Measurements from ENCODE around the gene HARS2.
A peak's percentile ranks its signal among the peaks of the same experiment; 100 is the strongest.
"Not testable (repeated sequence)": the region's sequence is repeated elsewhere in the genome, so short reads cannot be mapped to it uniquely, and the experiment has no call there.

Gene HARS2

DNA sequence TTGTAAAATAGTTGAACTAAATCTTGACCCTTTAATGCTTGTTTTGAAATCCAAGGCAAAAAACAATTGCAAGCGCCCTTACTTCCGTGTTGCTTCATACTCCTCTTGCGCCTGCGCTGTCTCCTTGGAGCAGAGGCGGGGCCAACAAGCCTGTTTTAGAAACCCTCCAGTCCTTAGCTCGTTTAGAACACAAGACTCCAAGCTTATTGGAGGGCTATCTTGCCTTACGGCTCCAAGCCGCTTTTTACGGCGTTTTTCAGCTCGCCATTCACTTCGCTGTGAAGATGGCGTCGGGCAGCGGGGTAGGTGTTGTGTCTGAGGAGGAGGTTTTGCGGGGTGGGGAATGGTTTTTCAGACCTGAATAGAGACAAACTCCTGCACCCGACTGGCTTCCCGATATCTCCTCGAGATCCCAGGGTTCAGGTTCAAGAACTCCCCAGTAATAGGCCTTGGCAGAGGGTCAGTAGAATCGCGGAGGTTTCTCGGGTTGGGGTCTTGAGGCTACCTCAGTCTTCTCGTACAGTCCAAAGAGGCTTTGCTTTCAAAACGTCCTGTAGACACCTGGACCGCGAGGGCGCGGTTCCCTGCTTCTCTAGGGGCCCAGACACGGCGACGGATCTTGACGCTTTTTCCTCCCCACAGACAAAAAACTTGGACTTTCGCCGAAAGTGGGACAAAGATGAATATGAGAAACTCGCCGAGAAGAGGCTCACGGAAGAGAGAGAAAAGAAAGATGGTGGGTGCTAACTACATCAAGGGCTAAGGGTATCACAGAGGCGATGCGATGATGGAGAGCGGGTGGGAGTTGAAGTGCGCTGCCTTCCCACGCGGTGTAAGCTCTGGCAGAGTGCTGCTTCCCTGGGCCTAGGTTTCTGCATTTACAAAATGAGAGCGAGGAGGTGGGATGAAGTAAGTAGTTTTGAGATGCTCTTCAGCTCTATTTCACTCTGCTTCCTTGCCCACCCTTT lies 9.2 kb downstream of the HARS2 start, which contains the start of gene ZMAT2:
ZMAT2 (plus strand) TSS at position 271 of the 968 bp plus-strand sequence; CDS start at position 285, 14 bp downstream.
- DNase-seq = peak; percentile 86

DNA sequence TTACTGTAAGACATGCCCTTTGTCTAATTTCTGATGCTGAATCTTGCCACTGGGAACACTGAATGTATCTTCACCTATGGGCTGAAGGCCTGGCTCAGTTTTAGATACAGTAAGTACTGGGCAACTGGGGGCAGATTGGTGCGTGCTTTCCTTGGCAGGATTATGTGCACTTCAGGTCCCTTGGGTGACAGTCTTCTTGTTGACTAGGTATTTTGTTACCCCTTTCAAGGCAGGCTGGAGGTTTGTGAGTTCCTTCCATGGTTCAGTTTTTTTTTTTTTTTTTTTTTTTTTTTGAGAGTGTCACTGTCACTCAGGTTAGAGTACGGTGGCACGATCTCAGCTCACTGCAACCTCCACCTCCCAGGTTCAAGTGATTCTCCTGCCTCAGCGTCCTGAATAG lies 16.6 kb downstream of the HARS2 start:
- no peak for DNase-seq

DNA sequence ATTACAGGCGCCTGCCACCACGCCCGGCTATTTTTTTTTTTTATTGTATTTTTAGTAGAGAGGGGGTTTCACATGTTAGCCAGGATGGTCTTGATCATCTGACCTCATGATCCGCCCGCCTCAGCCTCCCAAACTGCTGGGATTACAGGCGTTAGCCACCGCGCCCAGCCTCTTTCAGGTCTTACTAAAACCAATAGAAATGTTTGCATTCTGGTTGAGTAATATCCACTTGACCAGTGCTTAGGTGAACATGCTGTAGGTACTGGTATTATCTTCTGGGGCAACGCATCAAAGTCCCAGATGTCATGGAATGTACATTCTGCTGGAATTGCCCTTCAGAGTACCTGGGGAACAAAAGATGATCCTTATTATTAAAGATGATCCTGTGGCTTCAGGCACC lies 17.5 kb downstream of the HARS2 start:
- not testable (repeated sequence) for DNase-seq

DNA sequence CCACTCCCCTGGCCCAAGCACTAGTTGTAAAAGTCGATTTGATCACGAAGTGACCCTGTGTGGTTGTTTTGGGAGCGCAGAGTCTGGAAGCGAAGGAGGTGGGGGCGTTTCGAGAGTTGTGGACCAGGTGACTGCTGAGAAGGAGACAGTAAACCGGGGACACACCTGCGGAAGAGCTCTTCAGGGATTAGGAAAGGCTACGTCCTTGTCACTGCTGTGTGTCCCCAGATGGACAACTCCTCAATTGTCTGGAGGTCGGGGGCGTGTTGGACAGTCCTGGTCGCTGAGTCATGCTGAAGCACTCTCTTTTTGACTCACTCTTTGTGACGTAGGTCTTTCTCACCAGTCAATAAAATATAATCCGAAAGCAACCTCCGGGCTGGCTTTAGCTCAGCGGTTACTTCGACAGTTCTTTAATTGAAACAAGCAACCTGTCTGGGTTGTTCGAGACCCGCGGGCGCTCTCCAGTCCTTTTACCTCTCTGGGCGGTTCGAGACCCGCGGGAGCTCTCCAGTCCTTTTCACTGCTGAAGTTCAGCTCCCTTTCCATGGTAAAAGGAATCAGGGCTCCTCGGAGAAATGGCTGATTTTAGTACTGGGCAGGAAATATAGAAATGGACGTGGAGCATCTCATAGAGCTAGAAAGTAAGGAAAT lies 19.8 kb downstream of the HARS2 start:
- DNase-seq = peak; percentile 86

DNA sequence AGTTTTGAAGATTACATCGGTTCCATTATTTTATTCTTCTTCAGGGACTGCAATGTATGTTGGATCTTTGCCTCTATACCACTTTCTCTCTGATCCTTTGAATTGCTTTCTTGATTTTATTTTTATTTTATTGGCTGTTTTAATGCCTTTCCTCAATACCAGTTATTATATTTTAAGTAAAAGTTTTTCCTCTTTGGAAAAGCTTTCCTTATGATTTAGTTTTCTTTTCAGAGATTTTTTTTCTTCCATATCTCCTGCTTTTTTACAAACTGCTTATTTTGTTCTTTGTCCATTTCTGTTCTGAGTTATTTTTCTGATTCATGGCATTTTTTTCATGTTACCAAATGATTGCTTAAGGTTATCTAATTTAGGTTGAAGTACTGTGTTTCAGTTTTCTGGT lies 20.5 kb downstream of the HARS2 start:
- no peak for DNase-seq

DNA sequence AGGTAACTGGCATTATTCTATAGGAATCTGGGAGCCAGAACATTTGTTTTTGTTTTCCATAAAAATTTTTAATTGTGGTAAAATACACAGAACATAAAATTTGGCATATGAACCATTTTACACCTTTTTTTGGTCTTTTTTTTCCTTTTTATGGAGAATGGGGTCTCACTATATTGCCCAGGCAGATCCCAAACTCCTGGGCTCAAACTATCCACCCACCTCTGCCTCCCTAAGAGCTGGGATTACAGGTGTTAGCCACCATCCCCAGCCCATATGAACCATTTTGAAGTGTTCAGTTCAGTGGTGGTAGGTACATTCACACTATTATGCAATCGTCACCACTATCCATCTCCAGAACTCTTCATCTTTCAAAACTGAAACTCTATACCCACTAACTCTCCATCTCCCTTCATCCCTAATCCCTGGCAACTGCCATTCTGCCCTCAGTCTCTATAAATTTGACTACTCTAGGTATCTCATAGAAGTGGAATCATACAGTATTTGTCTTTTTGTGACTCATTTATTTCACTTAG lies 22.4 kb downstream of the HARS2 start:
- no peak for DNase-seq

DNA sequence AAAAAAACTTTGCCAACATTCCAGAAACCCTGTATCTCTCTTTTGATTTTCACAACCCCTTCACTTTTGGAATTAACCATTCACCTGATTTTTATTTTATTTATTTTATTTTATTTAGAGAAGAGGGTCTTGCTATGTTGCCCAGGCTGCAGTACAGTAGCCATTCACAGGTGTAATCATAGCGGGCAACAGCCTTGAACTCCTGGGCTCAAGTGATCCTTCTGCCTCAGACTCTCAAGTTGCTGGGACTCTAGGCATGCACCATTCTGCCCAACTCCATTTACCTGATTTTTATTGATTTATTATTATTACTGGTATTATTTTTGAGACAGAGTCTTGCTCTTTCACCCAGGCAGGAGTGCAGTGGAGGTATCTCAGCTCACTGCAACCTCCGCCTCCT lies 25.0 kb downstream of the HARS2 start:
- not testable (repeated sequence) for DNase-seq

DNA sequence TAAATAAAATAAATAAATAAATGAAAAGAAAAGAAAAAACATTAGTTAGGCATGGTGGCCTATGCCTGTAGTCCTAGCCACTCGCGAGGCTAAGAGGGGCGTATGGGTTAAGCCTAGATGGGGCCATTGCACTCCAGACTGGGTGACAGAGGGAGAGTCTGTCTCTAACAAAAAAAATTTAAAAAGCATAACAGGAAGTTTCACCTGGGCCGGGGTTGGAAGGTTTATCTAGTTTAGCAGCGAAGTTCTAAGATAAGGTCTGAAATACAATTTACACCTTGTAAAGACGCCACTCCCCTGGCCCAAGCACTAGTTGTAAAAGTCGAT lies 27.0 kb downstream of the HARS2 start:
- DNase-seq = no peak

DNA sequence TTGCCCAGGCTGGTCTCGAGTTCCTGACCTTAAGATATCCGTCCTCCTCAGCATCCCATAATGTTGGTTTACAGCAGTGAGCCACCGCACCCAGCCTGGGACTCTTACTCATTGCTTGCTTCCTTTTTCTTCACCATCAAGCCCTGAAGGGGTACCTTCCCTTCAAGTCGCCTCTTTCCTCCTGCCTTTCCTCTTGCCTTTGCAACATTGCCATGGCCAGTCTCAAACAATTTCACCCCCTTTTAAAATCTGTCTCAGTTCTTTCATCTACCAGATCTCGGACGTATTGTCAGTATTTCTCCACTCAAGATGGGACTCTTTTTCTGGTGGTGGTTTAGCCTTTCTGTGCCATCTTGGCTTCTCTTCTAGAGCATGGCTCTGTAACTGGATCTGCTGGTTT lies 29.5 kb downstream of the HARS2 start:
- not testable (repeated sequence) for DNase-seq

DNA sequence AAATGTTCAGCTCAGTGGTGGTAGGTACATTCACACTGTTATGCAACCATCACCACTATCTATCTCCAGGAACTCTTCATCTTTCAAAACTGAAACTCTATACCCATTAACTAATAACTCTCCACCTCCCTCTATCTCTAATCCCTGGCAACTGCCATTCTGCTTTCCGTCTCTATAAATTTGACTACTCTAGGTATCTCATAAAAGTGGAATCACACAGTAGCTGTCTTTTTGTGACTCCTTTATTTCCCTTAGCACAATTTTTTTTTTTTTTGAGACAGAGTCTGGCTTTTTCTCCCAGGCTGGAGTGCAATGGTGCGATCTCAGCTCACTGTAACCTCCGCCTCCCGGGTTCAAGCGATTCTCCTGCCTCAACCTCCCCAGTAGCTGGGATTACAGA lies 30.1 kb downstream of the HARS2 start:
- DNase-seq = not testable (repeated sequence)

DNA sequence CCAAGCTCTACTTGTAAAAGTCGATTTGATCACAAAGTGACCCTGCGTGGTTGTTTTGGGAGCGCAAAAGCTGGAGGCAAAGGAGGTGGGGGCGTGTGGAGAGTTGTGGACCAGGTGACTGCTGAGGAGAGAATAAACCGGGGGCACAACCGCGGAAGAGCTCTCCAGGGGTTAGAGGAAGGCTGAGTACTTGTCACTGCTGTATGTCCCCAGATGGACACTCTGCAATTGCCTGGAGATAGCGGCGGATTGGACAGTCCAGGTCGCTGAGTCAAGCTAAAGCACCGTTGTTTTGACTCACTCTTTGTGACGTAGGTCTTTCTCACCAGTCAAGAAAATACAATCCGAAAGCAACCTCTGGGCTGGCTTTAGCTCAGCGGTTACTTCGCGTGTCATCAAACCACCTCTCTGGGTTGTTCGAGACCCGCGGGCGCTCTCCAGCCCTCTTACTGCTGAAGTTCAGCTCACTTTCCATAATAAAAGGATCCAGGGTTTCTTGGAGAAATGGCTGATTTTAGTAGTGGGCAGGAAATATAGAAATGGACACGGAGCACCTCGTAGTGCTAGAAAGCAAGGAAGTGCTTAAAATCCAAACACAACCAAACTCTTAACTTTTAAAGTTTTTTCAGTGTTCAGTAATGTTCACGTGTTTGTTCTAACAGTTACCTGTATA lies 34.7 kb downstream of the HARS2 start:
- DNase-seq = peak; percentile 40

DNA sequence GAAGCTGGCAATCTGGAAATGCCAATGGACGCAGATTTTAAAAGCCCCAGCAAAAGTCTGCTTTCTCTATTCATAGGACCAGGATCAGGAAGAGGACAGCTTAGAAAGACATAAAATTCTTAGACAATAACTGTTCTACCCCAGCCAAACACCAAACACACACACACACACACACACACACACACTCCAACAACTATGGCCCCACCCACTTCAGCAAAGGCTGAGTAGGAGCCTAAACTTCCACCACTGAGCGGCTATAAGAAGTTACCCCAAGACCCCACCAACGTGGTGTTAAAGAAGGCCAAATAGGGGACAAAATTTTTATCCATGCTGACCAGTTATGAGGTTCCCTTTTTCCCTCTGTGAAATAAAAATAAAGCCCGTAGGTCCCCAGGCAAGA lies 41.8 kb downstream of the HARS2 start:
- DNase-seq = no peak

DNA sequence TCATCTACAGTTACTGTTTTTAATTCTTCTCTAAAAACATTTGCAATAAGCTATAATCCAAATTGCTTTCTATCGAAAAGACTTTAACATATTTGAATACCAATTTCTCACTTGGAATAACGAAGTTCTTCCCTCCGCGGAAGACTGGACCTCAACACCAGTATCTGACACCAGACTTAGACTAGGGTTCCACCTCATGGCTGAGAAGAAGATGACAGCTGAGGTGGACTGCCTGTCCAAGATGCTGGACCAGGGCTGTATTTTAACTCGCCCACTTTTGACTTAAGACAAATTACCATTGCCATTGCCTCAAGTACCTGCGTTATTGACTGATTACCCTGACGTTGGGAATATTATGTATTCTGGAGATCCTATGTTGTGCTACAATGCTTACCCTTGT lies 43.1 kb downstream of the HARS2 start:
- no peak for DNase-seq

DNA sequence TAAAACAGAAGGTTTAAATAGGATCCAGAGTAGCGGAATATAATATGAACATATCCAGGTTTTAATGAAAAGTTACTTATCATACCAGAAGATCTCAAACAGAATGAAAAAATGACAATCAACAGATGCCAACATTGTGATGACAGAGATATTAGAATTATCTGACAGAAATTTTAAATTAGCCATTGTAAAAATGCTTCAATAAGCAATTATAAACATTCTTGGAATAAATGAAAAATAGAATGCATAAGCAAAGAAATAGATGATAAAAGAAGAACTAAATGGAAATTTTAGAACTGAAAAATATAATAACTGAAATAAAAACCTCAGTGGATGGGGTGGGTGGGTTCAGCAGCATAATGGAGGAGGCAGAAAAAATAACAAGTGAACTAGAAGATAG lies 46.2 kb downstream of the HARS2 start:
- no peak for DNase-seq

DNA sequence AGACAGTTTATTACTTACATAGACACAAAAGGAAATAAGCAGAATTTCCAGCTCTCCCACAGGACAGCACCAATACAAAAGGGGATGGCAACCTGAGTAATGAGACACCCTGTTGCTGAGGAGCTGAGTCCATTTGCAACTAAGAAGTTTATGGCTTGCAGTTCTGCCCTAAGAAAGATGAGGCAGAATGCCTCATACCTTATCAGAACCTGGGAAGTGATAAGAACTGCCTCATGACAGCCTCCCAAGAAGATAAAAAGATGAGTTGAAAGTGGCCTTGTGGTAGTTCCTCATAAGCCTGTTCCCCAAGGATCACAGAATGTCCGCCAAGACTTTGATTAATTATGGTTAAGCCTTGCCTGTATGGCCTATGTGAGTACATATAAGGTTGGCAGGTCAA lies 50.7 kb downstream of the HARS2 start:
- no peak for DNase-seq

Measured in activated CD4-positive, alpha-beta T cell treated with anti-CD3 and anti-CD28 coated beads for 1 hour (primary cell).